ENCODE measurements around the gene TFB1M. TPM values are rescaled to one million over a fixed set of nuclear protein-coding genes. Genes with fewer than 3 reads are reported as not detected.

The TFB1M gene
- total RNA-seq, 2 donors from 2014 or later = 6.6 to 11.0 TPM

DNA sequence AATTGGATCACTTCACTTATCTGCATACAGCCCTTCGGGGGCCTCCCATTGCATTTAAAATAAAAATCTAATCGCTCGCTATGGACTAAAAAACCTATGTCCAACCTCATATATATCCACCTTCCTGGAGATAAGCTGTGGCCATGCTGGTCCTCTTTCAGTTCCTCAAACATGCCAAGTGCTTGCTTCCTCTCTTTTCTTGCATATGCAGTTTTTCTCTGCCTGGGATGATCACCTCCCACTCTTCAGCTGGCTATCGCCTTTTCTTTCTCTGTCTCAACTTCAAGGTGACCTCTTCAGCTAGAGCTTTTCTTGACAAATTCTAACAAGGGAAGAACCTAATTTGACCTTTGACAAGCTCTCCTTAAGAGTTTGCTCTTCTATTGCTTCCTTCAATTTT is 5.6 kb upstream of the TFB1M start:
- Histone ChIP-seq H3K27ac (no peak overlapping the region), H3K4me3 (peak overlapping the region; percentile 8), H3K4me1 (ENCODE audit: control insufficient read depth in 1 of 2, low read depth in 2 of 2) (no peaks in the 10 kb centered on the region), H3K27me3 (replicated peaks; ENCODE audit: insufficient read depth) (no peaks in the 10 kb centered on the region), H3K36me3 (no peaks in the 10 kb centered on the region), H3K9me3 (no peaks in the 10 kb centered on the region)
- ATAC-seq (ENCODE audit: insufficient number of reproducible peaks, low FRiP score, low read depth) = no peak
- no peak for TF ChIP-seq CTCF (IDR thresholded peaks at IDR 0.05)
- no peak for DNase-seq (ENCODE audit: low spot score)

- DNase-seq (ENCODE audit: low spot score) (no peak), ATAC-seq (ENCODE audit: insufficient number of reproducible peaks, low FRiP score, low read depth) (no peak)
- H3K27ac ChIP-seq = no peak overlapping the region
- no peaks in the 10 kb centered on the region for H3K27me3 ChIP-seq (replicated peaks; ENCODE audit: insufficient read depth)
- no peak overlapping the region for H3K4me3 ChIP-seq
- H3K36me3 ChIP-seq = no peaks in the 10 kb centered on the region
- no peaks in the 10 kb centered on the region for H3K9me3 ChIP-seq
- TF ChIP-seq CTCF (IDR thresholded peaks at IDR 0.05) = peak; percentile 22
- peaks cover 0 to 6% of the 10 kb centered on the region in 2 donors for H3K4me1 ChIP-seq (ENCODE audit: control insufficient read depth in 1 of 2, low read depth in 2 of 2)
Measured at GRCh38 chr6:155317186-155317585, 2.9 kb upstream of the TFB1M start.

DNA sequence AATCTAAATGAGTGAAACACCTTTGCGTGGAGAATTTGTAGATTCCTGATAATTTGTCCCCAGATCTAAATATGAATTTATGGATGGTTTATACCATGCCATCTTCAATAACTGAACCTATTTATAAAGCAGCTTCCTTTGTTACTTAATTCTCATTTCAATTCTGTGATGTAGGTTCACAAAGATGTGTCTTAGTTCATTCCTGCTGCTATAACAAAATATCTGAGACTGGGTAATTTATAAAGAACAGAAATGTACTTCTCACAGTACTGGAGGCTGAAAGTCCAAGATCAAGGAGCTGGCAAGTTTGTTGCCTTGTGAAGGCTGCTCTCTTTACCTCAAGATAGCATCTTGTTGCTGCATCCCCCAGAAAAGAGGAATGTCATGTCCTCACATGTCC is 2.1 kb upstream of the TFB1M start:
- no peak for TF ChIP-seq CTCF (IDR thresholded peaks at IDR 0.05)
- DNase-seq (ENCODE audit: low spot score) (no peak), ATAC-seq (ENCODE audit: insufficient number of reproducible peaks, low FRiP score, low read depth) (no peak)
- Histone ChIP-seq H3K36me3 (no peaks in the 10 kb centered on the region), H3K4me3 (no peak overlapping the region), H3K9me3 (no peaks in the 10 kb centered on the region), H3K27ac (no peak overlapping the region), H3K27me3 (replicated peaks; ENCODE audit: insufficient read depth) (no peaks in the 10 kb centered on the region), H3K4me1 (ENCODE audit: control insufficient read depth in 1 of 2, low read depth in 2 of 2) (peaks cover 0 to 6% of the 10 kb centered on the region in 2 donors)

GRCh38 chr6:155315516-155315871 is 1.2 kb upstream of the TFB1M start:
- Histone ChIP-seq H3K36me3 (no peaks in the 10 kb centered on the region), H3K9me3 (no peaks in the 10 kb centered on the region), H3K4me3 (peak overlapping the region; percentile 89), H3K27ac (peak overlapping the region in 1 of 2 donors; percentile 72), H3K4me1 (ENCODE audit: control insufficient read depth in 1 of 2, low read depth in 2 of 2) (peaks cover 0 to 6% of the 10 kb centered on the region in 2 donors), H3K27me3 (replicated peaks; ENCODE audit: insufficient read depth) (no peaks in the 10 kb centered on the region)
- DNase-seq (ENCODE audit: low spot score) (no peak), ATAC-seq (ENCODE audit: insufficient number of reproducible peaks, low FRiP score, low read depth) (peak; percentile 8)
- no peak for TF ChIP-seq CTCF (IDR thresholded peaks at IDR 0.05)

DNA sequence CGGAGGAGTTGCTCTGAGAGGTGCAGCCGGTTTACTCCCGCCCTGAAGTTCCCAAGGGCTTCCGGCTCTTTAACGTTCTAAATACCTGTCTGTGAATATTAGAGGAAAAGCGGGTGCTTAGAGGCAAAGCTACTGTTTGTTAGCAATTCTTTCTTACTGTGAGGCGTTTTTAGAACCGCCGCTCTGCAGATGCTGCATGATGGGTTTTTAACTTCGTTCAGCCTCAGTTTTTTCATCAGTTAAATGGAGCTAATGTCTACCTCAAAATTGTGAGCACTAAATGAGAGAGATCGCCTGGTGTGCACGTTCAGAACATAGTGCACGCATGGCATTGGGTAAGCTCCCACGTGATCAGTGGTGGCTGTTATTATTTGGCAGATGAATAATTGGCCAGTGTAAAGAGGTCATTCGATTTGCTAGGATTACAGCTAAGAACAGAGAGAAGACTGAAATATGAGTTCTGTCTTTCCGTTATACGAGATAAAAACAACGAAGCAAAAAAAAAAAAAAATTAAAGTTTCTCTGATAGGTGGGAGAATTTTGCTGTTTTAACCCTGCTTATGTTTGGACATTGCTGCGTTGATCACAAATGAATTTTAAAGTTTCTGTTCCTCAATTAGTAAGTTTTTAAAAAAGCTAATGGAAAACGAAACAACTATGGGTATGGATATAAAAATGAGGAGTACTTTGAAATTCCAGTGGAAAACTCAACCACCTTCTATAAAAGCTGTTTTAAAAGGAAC is 660 bp upstream of the TFB1M start:
- Histone ChIP-seq H3K4me3 (peak overlapping the region; percentile 89), H3K36me3 (no peaks in the 10 kb centered on the region), H3K9me3 (no peaks in the 10 kb centered on the region), H3K27me3 (replicated peaks; ENCODE audit: insufficient read depth) (no peaks in the 10 kb centered on the region), H3K27ac (peak overlapping the region; percentile 72), H3K4me1 (ENCODE audit: control insufficient read depth in 1 of 2, low read depth in 2 of 2) (peaks cover 0 to 6% of the 10 kb centered on the region in 2 donors)
- TF ChIP-seq CTCF (IDR thresholded peaks at IDR 0.05) = no peak
- ATAC-seq (ENCODE audit: insufficient number of reproducible peaks, low FRiP score, low read depth) = peak; percentile 26
- DNase-seq (ENCODE audit: low spot score) = peak; percentile 21
